ENCODE results near the gene SF3B2. TPM values are rescaled to one million over a fixed set of nuclear protein-coding genes. Genes with fewer than 3 reads are reported as not detected.

Gene SF3B2
- total and polyA plus RNA-seq, 9 of the 15 experiments (the other 6 are each of a cell fraction or from before 2014, with no cell fraction given): 58.3 to 248 (median 157) TPM

GRCh38 chr11:66012946-66013761, 39.0 kb upstream of the SF3B2 start (continued):
- TF ChIP-seq MEIS2 (IDR thresholded peaks at IDR 0.05; ENCODE audit: partially characterized antibody) (no peak), FOXA3 (CRISPR knock-in tag; conservative IDR thresholded peaks at IDR 0.05 in 1 of 2, IDR thresholded peaks at IDR 0.05 in 1 of 2) (0 out of 4 replicates have a peak, but pooled peaks of 1 of the 2 experiments have one; percentile 79), MCM5 (IDR thresholded peaks at IDR 0.05; ENCODE audit: low read depth) (no peak), PRDM10 (IDR thresholded peaks at IDR 0.05; ENCODE audit: partially characterized antibody) (peak; percentile 88), TFAM (CRISPR knock-in tag; conservative IDR thresholded peaks at IDR 0.05) (no peak), SPI1 (IDR thresholded peaks at IDR 0.05; ENCODE audit: borderline replicate concordance, low read depth, low read length) (peak; percentile 55; the same call in 1 of the 2 replicates), FOXO4 (CRISPR knock-in tag; IDR thresholded peaks at IDR 0.05) (no peak), FOXP1 (CRISPR knock-in tag; IDR thresholded peaks at IDR 0.05) (peak; percentile 79; the same call in 1 of the 2 replicates), ZKSCAN3 (CRISPR knock-in tag; IDR thresholded peaks at IDR 0.05) (no peak)
- TF ChIP-seq, protein P1, sequence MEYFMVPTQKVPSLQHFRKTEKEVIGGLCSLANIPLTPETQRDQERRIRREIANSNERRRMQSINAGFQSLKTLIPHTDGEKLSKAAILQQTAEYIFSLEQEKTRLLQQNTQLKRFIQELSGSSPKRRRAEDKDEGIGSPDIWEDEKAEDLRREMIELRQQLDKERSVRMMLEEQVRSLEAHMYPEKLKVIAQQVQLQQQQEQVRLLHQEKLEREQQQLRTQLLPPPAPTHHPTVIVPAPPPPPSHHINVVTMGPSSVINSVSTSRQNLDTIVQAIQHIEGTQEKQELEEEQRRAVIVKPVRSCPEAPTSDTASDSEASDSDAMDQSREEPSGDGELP (CRISPR knock-in tag; IDR thresholded peaks at IDR 0.05; ENCODE audit: borderline replicate concordance): peak; percentile 1; the same call in 1 of the 2 replicates
- TF ChIP-seq, protein P2, sequence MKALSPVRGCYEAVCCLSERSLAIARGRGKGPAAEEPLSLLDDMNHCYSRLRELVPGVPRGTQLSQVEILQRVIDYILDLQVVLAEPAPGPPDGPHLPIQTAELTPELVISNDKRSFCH (CRISPR knock-in tag; IDR thresholded peaks at IDR 0.05): no peak
- TF ChIP-seq, protein P2 (tag; IDR thresholded peaks at IDR 0.05): 0 out of 2 replicates have a peak, but pooled peaks have one; percentile 16
- TF ChIP-seq, protein P3, sequence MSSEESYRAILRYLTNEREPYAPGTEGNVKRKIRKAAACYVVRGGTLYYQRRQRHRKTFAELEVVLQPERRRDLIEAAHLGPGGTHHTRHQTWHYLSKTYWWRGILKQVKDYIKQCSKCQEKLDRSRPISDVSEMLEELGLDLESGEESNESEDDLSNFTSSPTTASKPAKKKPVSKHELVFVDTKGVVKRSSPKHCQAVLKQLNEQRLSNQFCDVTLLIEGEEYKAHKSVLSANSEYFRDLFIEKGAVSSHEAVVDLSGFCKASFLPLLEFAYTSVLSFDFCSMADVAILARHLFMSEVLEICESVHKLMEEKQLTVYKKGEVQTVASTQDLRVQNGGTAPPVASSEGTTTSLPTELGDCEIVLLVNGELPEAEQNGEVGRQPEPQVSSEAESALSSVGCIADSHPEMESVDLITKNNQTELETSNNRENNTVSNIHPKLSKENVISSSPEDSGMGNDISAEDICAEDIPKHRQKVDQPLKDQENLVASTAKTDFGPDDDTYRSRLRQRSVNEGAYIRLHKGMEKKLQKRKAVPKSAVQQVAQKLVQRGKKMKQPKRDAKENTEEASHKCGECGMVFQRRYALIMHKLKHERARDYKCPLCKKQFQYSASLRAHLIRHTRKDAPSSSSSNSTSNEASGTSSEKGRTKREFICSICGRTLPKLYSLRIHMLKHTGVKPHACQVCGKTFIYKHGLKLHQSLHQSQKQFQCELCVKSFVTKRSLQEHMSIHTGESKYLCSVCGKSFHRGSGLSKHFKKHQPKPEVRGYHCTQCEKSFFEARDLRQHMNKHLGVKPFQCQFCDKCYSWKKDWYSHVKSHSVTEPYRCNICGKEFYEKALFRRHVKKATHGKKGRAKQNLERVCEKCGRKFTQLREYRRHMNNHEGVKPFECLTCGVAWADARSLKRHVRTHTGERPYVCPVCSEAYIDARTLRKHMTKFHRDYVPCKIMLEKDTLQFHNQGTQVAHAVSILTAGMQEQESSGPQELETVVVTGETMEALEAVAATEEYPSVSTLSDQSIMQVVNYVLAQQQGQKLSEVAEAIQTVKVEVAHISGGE (CRISPR knock-in tag; IDR thresholded peaks at IDR 0.05): peak in 1 of 3 experiments; percentile 50; a peak in 2 of 6 replicates

Measured in K562 (cell line).